D721Med (cell line): ENCODE data around the gene C9orf50.

ENCODE experiments used
- DNase-seq: peaks from one replicate; pipeline ENCODE4 v3.0.0; 2011; ENCODE audit warnings: low spot score; ENCODE audit not compliant: insufficient read length
- FAIRE-seq: peaks from 2 replicates; lab custom pipeline; 2011; peaks lifted over from hg19 to GRCh38; lab: Jason Lieb, UNC
- TF ChIP-seq, protein P1 (sequence below): IDR thresholded peaks from 2 replicates; pipeline ENCODE4 v1.5.1; 2012; ENCODE audit warnings: mild to moderate bottlenecking, control low read depth; ENCODE audit not compliant: insufficient read depth; ENCODE audit errors: missing control alignments

The C9orf50 gene

DNA sequence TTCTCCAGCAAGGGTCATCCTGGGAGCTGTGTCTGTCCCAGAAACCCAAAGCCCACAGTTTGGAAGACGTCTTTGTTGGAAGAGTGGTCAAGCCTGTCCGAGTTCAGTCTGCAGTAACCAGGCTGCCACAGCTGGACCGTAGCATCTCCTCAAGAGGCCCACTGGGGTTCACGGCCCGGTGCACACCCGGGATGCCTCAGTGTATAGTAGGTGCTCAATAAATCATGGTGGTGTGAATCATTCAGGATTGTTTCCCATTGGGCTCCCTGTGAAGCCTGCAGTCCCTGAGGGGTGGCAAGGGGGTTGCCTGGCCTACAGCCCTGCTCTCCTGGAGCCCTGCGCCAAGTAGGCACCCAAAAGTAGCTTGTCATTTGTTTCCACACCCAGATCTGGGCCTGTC, 34.3 kb upstream of the C9orf50 start:
- no peak for FAIRE-seq
- DNase-seq, result no peak
- TF ChIP-seq, protein P1, sequence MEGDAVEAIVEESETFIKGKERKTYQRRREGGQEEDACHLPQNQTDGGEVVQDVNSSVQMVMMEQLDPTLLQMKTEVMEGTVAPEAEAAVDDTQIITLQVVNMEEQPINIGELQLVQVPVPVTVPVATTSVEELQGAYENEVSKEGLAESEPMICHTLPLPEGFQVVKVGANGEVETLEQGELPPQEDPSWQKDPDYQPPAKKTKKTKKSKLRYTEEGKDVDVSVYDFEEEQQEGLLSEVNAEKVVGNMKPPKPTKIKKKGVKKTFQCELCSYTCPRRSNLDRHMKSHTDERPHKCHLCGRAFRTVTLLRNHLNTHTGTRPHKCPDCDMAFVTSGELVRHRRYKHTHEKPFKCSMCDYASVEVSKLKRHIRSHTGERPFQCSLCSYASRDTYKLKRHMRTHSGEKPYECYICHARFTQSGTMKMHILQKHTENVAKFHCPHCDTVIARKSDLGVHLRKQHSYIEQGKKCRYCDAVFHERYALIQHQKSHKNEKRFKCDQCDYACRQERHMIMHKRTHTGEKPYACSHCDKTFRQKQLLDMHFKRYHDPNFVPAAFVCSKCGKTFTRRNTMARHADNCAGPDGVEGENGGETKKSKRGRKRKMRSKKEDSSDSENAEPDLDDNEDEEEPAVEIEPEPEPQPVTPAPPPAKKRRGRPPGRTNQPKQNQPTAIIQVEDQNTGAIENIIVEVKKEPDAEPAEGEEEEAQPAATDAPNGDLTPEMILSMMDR, result no peak

DNA sequence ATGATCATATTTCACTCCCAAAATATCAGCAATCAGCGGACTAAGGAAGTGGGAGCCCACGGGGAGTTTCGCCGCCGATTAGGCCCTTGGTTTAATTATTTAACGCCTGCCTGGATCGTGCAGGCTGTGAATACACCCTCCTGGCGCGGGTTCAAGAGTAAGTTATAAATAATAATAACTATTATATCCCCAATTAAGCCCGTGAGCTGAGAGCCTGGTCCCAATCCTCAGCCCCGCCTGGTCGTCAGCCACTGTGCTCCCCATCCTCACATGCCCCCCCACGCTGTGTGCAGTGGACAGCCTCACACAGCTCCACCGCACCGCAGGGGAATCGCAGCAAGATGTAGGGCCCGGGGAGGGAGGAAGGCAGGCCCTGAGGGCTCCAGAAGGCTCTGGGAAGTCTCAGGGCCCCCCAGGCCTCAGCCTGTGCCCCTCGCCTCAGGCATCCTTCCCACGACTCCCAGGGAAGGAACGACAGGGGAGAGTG, 33.7 kb upstream of the C9orf50 start:
- DNase-seq (no peak), FAIRE-seq (no peak)
- TF ChIP-seq, protein P1, result no peak

DNA sequence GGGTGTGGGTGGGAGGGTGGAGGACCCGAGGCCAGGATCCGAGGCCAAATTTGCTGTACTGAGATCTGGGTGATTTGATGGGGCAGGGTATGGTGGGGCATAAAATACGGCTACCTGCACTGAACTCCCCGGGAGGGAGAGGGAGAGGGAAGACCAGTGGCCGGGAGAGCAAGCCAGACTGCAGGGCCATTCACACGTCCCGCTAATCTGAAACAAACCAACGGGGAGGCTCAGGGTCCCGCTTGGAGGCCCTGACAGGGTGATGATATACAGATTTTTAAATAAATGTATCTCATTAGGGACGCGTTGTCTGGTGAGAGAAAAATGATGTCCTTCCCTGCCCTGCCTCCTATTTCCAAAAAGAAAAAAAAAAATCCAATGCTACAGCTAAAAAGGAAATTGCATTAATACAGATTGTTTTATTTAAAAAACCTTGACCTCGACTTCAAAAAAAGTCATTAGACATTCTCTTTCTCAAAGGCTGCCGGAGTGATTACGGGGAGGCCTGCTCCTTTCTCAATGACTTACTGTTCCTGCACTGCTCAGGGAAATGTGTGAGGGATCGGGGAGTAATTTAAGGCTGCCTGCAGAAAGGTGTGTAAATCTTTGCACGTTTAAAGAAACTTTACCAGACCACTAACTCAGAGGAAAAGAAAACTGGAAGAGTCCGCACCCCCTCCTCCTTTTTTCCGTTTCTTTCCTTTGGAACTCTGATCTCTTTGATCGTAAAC, 33.1 kb upstream of the C9orf50 start:
- DNase-seq (no peak), FAIRE-seq (no peak)

DNA sequence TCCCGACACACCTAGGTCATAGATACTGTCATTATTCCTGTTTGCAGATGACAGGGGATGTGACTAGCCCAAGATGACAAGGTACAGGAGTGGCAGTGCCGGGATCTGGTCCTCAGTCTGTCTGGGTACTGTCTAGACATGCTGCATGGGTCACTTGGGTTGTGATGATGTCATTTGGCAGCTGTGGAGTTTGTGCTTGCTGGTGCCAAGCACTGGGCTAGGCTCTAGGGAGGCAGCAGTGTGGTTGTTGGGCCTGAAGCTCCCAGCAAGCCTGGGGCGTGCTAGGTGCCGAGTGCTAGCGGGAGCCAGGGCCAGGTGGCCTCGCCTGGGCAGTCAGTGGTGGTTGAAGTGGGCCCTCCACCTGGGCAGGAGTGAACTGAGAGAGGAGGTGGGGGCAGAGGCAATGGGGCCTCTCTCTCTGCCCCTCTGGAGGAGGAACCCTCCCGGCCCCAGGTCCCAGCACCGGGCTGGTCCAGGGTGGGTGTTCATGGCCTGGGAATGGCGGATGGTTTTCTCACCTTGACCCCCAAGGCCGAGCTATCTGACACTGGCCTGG, 29.9 kb upstream of the C9orf50 start:
- TF ChIP-seq, protein P1, result no peak
- FAIRE-seq (no peak), DNase-seq (no peak)

More for the DNA sequence above, 33.1 kb upstream of the C9orf50 start:
- TF ChIP-seq, protein P1, result no peak

DNA sequence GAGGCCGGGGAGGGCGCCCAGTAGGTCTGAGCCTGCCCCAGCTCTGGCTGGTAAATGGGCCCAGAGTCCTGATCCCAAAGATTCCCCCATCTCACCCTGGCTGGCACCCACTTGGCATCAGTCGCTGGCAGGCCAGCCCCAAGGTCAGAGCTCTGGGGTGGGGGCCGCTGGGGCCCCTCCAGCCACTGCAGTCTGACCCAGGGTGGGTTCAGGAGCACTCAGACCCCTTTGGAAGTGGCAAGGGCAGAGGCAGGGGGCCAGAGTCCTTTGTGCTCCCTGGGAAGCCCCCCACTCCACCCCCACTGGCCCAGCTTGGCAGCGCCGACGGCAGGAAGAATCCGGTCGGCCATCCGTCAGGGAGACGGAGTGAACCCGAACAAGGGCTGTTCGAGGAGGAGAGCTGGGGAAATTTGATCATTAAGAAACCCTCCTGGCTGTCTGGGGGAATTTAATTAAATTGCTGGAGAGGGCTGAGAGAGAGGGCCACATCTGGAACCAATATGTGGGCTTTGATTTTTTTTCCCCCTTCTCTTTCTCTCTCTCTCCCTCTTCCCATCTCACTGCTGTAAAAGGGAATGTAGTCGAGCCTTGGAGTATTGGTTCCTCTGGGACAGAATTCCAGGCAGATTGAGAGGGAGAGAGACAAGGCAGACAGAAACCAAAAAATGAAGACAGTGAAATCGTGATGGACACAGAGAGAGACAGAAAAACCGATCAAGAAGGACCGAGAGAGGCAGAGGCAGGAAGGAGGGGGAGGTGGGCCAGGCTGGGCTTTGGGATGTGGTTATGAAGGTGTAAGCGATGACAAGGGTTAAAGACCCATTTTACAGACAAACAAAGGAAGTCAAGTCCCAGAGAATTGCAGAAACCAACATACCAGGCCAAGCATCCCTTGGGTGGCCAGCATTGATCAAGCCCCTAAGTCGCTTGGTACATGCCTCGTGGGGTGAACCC, 29.1 kb upstream of the C9orf50 start:
- no peak for DNase-seq
- no peak for FAIRE-seq

DNA sequence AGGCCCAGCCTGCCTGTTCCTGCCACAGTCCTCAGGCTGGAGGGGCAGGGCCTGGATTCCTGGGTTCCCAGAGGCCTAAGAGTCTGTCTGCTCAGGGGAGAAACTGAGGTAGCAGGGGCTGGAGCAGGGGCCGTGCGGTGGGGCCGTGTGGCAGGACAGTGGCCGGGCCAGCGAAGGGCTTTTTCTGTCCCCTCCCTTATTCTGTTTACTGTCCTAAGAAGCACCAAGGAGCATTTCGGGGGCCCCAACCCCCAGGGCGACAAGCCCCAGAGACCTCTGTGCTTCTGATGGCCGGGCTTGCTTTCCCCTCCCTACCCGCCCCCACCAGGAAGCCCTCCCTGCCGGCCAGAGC, 27.8 kb upstream of the C9orf50 start:
- TF ChIP-seq, protein P1, result no peak
- DNase-seq, result no peak
- FAIRE-seq, result no peak

More for the DNA sequence above, 29.1 kb upstream of the C9orf50 start:
- TF ChIP-seq, protein P1, result no peak
